ENCODE measurements around the gene SORBS1.

DNA sequence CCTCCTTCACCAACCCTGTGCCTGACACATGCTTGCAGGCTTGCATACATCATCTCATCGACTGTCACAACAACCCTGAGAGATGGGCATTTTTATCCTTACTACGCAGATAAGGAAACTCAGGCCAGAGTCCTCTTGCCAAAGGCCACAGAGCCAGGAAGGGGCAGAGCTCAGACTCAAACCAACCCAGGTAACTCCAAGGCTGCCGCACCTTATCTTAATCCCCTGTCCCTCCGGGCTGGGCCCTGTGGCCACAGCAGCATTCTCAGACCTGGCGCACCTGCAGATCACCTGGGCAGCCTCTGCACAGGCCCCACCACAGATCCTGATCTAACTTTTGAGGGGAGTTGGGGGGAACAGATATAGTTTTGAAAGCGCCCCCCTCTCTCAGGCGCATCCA is 35.1 kb downstream of the SORBS1 start:
- TF ChIP-seq, protein P1, sequence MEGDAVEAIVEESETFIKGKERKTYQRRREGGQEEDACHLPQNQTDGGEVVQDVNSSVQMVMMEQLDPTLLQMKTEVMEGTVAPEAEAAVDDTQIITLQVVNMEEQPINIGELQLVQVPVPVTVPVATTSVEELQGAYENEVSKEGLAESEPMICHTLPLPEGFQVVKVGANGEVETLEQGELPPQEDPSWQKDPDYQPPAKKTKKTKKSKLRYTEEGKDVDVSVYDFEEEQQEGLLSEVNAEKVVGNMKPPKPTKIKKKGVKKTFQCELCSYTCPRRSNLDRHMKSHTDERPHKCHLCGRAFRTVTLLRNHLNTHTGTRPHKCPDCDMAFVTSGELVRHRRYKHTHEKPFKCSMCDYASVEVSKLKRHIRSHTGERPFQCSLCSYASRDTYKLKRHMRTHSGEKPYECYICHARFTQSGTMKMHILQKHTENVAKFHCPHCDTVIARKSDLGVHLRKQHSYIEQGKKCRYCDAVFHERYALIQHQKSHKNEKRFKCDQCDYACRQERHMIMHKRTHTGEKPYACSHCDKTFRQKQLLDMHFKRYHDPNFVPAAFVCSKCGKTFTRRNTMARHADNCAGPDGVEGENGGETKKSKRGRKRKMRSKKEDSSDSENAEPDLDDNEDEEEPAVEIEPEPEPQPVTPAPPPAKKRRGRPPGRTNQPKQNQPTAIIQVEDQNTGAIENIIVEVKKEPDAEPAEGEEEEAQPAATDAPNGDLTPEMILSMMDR (IDR thresholded peaks at IDR 0.05) = no peak
- no peak for TF ChIP-seq POLR2A (IDR thresholded peaks at IDR 0.05)
